Right cardiac atrium (tissue), 5 donors: ENCODE data around the gene IPPK. TPM values are rescaled to one million over a fixed set of nuclear protein-coding genes. Genes with fewer than 3 reads are reported as not detected.

Experiments used
- ATAC-seq, 2 donors: fragments of 200-7000 bp; cut with Tn5 transposase; one replicate each; pipeline versions ENCODE4 v1.8.0 to v1.9.1; 2020; ENCODE audit warnings: moderate library complexity in 2 of 2, mild to moderate bottlenecking in 1 of 2
- DNase-seq, 3 donors: peaks; one replicate each; pipeline ENCODE4 v3.0.0-alpha.2; 2020
- H3K27ac ChIP-seq: one replicate; pipeline ENCODE4 v1.5.1; 2013; ENCODE audit warnings: mild to moderate bottlenecking, low read length, control low read depth, moderate library complexity
- H3K27me3 ChIP-seq: one replicate; pipeline ENCODE4 v1.6.1; 2013; ENCODE audit not compliant: control insufficient read depth, insufficient read depth
- H3K4me1 ChIP-seq: one replicate; pipeline ENCODE4 v1.6.1; 2013; ENCODE audit warnings: low read length; ENCODE audit not compliant: control insufficient read depth, insufficient read depth
- H3K4me3 ChIP-seq: one replicate; pipeline ENCODE4 v1.5.1; 2013; ENCODE audit warnings: low read length, control low read depth
- H3K9me3 ChIP-seq: one replicate; pipeline ENCODE4 v1.6.1; 2013; ENCODE audit warnings: low read length; ENCODE audit not compliant: control insufficient read depth
- WGBS: extraction: QIAGEN DNeasy Blood & Tissue Kit; methylation state at CpG from one replicate; pipeline ENCODE4 v1.1.7; 2013; 5-methylcytosine and 5-hydroxymethylcytosine counted together
- intact Hi-C, 4 donors: fragments of 100-400 bp; cut with DNase I; formaldehyde crosslinking; loops; one replicate each; pipeline versions ENCODE4 v1.11.0 to v1.14.0; 2022 to 2023
- polyA plus RNA-seq: library from polyadenylated mRNA; stranded (reverse); fragments of 200-250 nt; gene quantifications from one replicate; pipeline ENCODE4 v1.2.3, GENCODE V29; 2013
- total RNA-seq, 4 donors: library from RNA; stranded (reverse); fragmentation: NEBNext Ultra II Directional; extraction: Animal tissue kit (Norgen Biotek cat#: 25700); gene quantifications; one replicate each; pipeline ENCODE4 v1.2.1, GENCODE V29; 2021
- donor health status: healthy with polysubstance abuse.
- donor health status: DM: no; HTN: yes; CAD: no.
- donor health status: DM: no; HTN: no; CAD: no.
- donor health status: DM: no; HTN: yes; CAD: no; lungs with severe emphysema.
- donor health status: DM: yes; HTN: yes; CAD: no.

IPPK gene
- total and polyA plus RNA-seq, 5 donors = 8.6 to 20.9 (median 11.3) TPM

DNA sequence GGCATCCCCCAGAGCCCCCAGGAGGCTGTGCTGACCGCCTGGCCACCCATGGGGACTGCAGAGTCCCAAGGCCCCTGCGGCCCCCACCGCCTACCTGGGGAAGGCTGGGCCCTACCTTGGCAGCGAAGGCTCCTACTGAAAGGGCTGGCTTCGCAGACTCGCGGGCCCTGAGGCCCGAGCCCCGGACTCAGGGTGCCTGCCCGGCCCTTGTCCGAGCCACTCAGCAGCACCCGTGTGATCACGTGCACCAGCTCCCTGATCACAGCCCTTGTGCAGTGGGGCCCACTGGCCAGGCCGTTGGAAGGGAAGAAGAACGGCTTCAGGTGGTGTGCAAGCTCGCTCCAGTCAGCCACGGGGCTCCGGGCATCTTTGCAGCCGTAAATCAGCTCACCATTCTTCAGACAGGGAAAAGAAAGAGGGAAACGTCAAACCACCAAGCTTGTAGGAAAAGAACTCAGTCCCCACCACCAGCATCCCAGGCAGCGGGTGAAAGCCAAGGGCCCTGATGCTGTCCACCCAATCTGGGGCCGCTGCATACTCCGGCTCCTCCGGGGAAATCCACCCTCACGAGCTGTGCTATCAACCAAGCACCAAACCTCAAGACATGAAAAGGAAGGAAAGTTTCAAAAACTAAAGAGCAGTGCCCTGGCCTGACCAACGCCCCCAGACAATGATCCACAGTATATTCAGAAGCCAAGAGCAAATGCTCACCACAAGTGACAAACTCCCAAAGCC, 31.9 kb downstream of the IPPK start:
- intact Hi-C loops = loop anchor here (5.0 to 10.0 kb wide), 4 partner anchors 293 to 503 kb away; partner anchors contain the start of genes CENPP (in 1 of the 4) and NOL8 (in 1 of the 4)
- Histone ChIP-seq H3K4me3 (no peak overlapping the region), H3K4me1 (no peaks in the 10 kb centered on the region), H3K27me3 (no peaks in the 10 kb centered on the region), H3K27ac (no peak overlapping the region), H3K9me3 (no peaks in the 10 kb centered on the region)
- ATAC-seq (no peak), DNase-seq (no peak)
- 93% methylated on average over 26 of the region's 26 CpGs for WGBS

DNA sequence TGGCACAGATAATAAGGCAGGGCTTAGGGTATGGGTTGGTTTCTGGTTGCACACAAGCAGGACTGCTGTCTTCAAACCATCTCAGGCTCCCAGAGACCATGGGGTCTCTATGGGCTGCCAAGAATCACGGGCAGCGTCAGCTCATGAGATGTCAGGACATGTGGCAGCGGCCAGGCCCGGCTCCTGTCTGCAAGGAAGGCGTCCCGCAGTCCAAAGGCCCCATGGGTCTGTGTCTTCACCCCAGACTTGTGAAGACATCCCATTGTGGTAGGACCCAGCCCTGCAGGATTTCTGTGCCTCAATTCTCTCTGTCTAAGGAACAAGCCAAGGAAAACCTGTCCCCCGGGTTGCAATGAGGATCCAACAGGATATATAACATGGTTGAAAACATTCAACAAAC, 32.6 kb downstream of the IPPK start:
- Histone ChIP-seq H3K9me3 (no peaks in the 10 kb centered on the region), H3K27me3 (no peaks in the 10 kb centered on the region), H3K27ac (no peak overlapping the region), H3K4me1 (no peaks in the 10 kb centered on the region), H3K4me3 (no peak overlapping the region)
- DNase-seq (peak in 1 of 3 donors; percentile 33), ATAC-seq (no peak)
- intact Hi-C loops = loop anchor here (5.0 to 10.0 kb wide), 4 partner anchors 293 to 503 kb away; partner anchors contain the start of genes CENPP (in 1 of the 4) and NOL8 (in 1 of the 4)
- 89% methylated on average over 7 of the region's 7 CpGs for WGBS

- Histone ChIP-seq H3K9me3 (no peaks in the 10 kb centered on the region), H3K4me3 (no peak overlapping the region), H3K27me3 (no peaks in the 10 kb centered on the region), H3K27ac (no peak overlapping the region), H3K4me1 (no peaks in the 10 kb centered on the region)
- intact Hi-C loops = loop anchor here (5.0 to 10.0 kb wide), 4 partner anchors 292 to 502 kb away; partner anchors contain the start of genes CENPP (in 1 of the 4) and NOL8 (in 1 of the 4)
- ATAC-seq (no peak), DNase-seq (no peak)
- 94% methylated on average over 3 of the region's 3 CpGs for WGBS
Measured at GRCh38 chr9:92636627-92637026, 33.3 kb downstream of the IPPK start.

DNA sequence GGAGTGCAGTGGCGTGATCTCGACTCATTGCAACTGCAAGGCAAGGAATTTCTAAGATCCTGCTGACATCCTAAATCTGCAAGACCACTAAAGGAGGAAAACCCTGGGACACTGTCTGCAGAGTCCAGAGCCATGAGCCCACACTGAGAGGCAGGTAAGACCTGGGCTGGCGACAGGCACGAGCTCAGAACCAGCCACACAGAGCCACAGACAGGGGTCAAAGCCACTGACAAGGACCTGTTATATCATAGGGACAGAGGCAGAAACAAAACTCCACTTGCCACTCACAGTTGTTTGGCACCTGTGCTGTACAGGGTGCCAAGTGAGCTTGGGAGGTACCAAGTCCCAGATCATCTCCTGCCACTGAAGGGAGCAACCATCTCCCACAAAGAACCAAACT, 34.2 kb downstream of the IPPK start:
- ATAC-seq = no peak
- no peak for DNase-seq
- intact Hi-C loops = loop anchor here (5.0 to 10.0 kb wide), 4 partner anchors 291 to 501 kb away; partner anchors contain the start of genes CENPP (in 1 of the 4) and NOL8 (in 1 of the 4)
- H3K4me3 ChIP-seq = no peak overlapping the region
- no peaks in the 10 kb centered on the region for H3K4me1 ChIP-seq
- H3K9me3 ChIP-seq = no peaks in the 10 kb centered on the region
- no peak overlapping the region for H3K27ac ChIP-seq
- H3K27me3 ChIP-seq = no peaks in the 10 kb centered on the region
- WGBS = 94% methylated on average over 4 of the region's 4 CpGs

DNA sequence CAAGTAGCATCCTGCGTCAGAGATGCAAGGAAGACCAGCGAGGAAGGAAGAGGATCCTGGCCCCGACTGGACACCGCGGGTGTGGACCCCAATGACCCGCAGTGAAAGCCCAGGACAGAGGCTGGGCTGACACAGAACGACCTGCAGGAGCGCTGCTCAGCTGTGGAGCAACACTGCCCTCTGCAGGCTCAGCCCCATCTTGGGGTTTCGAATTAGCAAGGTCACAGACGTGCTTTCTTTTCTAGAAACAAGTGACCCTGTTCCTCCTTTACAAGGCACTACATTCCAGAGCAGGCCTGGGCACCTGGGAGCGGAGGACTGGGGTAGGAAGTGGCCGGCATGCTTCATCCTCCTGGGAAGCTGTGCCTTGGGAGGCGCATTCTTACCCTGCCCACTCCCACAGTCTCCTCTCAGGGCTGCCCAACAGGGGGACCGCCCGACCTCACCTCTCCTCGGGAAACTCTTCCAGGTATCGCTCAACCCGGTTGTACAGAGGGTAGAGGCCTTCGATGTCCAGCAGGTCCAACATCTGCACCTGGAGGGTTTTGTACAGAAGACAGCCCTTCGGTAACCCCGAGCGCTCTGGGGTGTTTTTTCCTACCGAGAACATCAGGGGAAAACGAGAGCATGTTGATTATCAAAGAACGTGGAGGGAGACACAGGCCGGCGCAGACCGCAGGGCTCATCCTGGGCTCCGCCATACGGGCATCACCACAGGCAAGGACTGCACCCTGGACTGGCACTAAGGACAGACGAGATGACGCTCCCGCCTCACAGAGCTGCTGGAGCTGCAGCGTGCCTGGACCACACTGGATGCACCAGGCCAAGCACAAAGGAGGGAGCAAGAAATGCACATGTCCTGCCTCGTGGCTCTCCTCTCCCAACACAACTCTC, 35.0 kb downstream of the IPPK start:
- Histone ChIP-seq H3K4me1 (no peaks in the 10 kb centered on the region), H3K4me3 (no peak overlapping the region), H3K27ac (no peak overlapping the region), H3K9me3 (no peaks in the 10 kb centered on the region), H3K27me3 (no peaks in the 10 kb centered on the region)
- intact Hi-C loops = loop anchor here (5.0 to 10.0 kb wide), 4 partner anchors 290 to 500 kb away; partner anchors contain the start of genes CENPP (in 1 of the 4) and NOL8 (in 1 of the 4)
- DNase-seq = peak; percentile 78 to 93 (median 92)
- 62% methylated on average over 35 of the region's 35 CpGs for WGBS
- ATAC-seq = peak; percentile 84 to 86

- no peak for DNase-seq
- no peaks in the 10 kb centered on the region for H3K4me1 ChIP-seq
- H3K4me3 ChIP-seq = no peak overlapping the region
- 90% methylated on average over 9 of the region's 9 CpGs for WGBS
- H3K9me3 ChIP-seq = no peaks in the 10 kb centered on the region
- H3K27me3 ChIP-seq = no peaks in the 10 kb centered on the region
- H3K27ac ChIP-seq = no peak overlapping the region
- intact Hi-C loops = loop anchor here (10.0 kb wide), 3 partner anchors 289 to 499 kb away; partner anchors contain the start of genes CENPP (in 1 of the 4) and NOL8 (in 1 of the 4)
- ATAC-seq = no peak
Measured at GRCh38 chr9:92633614-92634278, 36.2 kb downstream of the IPPK start.

DNA sequence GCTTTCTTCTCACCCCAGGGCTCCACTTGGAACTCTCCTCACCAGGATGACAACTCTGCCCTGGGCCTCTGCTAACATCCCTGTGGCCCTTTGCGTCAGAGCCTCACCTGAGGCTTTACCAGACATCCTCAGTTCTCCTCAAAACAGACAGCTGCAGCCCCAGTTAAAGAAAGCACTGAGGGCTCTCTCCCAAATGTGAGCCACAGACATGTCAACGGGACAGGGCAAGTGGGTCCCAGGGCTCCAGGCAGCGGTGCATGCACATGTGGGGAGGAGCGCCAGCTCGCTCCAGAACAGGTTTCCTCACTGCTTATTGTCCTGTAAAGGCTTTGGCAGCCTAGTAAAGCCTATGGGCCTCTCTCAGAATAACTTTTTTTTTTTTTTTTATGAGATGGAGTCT, 37.3 kb downstream of the IPPK start:
- ATAC-seq (no peak), DNase-seq (no peak)
- H3K9me3 ChIP-seq = no peaks in the 10 kb centered on the region
- H3K27ac ChIP-seq = no peak overlapping the region
- intact Hi-C loops = loop anchor here (10.0 kb wide), 3 partner anchors 288 to 498 kb away; partner anchors contain the start of genes CENPP (in 1 of the 4) and NOL8 (in 1 of the 4)
- H3K4me3 ChIP-seq = no peak overlapping the region
- 97% methylated on average over 5 of the region's 5 CpGs for WGBS
- no peaks in the 10 kb centered on the region for H3K27me3 ChIP-seq
- H3K4me1 ChIP-seq = no peaks in the 10 kb centered on the region

DNA sequence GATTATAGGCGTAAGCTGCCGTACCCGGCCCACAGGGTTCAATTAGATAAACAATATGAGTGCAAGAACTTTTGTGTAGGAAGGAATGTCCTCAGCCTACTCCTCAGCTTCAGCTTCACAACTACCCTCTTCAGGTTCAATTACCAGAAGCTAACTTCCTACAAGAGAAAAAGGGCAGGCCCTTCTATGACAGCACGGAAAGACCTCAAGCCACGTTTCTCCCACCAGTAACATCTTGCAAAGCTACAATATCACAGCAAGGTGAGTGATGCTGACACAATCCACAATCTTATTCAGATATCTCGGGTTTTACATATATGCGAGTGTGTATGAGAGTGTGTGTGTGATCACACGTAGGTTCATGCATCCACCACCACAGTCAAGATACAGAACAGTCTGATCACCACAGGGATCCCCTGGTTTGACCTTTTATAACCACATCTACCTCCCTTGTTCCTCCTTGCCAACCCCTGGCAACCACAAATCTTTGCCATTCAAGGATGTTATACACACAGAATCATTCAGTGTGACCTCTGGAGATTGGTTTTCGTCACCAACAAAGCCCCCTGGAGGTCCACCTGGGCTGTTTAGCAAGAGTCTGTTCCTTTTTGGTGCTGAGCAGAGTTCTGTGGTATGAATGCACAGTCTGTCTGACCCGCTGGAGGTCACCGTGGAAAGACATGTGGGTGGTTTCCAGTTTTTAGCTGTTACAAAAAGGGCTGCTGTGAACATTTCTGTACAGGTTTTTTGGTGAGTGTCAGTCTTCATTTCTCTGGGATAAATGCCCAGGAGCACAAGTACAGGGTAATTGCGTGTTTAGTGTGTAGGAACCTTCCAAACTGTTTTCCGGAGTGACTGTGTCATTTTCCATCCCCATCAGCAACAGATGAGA, 38.2 kb downstream of the IPPK start:
- no peaks in the 10 kb centered on the region for H3K4me1 ChIP-seq
- intact Hi-C loops = loop anchor here (10.0 kb wide), 3 partner anchors 287 to 497 kb away; partner anchors contain the start of genes CENPP (in 1 of the 4) and NOL8 (in 1 of the 4)
- H3K27ac ChIP-seq = no peak overlapping the region
- H3K4me3 ChIP-seq = no peak overlapping the region
- ATAC-seq = no peak
- DNase-seq = no peak
- WGBS = 92% methylated on average over 13 of the region's 13 CpGs
- no peaks in the 10 kb centered on the region for H3K9me3 ChIP-seq
- H3K27me3 ChIP-seq = no peaks in the 10 kb centered on the region

- no peak overlapping the region for H3K4me3 ChIP-seq
- no peaks in the 10 kb centered on the region for H3K9me3 ChIP-seq
- no peak for ATAC-seq
- intact Hi-C loops = no loop called here
- H3K4me1 ChIP-seq = no peaks in the 10 kb centered on the region
- no peaks in the 10 kb centered on the region for H3K27me3 ChIP-seq
- DNase-seq = no peak
- H3K27ac ChIP-seq = no peak overlapping the region
- 78% methylated on average over 5 of the region's 5 CpGs for WGBS
Measured at GRCh38 chr9:92627651-92628050, 42.3 kb downstream of the IPPK start.

DNA sequence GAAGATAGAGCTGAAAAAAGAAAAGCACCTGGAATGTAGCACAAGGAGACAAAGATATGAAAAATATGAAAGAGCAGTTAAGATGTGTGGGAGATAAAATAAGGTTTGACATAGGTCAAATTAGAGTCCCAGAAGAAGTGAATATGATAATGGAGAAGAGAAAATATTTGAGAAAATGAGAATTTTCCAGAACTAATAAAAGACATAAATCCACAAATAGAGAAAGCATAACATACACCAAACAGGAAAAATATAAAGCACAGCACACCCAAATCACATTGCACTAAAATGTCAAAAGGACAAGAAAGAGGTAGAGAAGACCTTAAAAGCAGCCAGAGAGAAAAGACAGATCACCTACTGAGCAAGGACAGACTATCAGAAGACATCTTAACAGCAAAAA, 43.4 kb downstream of the IPPK start:
- Histone ChIP-seq H3K4me1 (no peaks in the 10 kb centered on the region), H3K9me3 (no peaks in the 10 kb centered on the region), H3K27me3 (no peaks in the 10 kb centered on the region), H3K27ac (no peak overlapping the region), H3K4me3 (no peak overlapping the region)
- no peak for ATAC-seq
- intact Hi-C loops = no loop called here
- DNase-seq = no peak
